PC-9 (cell line): ENCODE data around the gene AAK1. TPM values are rescaled to one million over a fixed set of nuclear protein-coding genes. Genes with fewer than 3 reads are reported as not detected.

Source experiments
- BruUV-seq: library from RNA; stranded (reverse); fragments of 400-500 nt; replicated peaks from 2 replicates; lab custom pipeline; 2021; lab: Mats Ljungman, UMichigan
- CTCF ChIA-PET: fragments of 300-600 bp; sonication (Branson Sonifier 250); formaldehyde crosslinking; loops from one replicate; lab custom pipeline; 2022; ENCODE audit warnings: antibody characterized with exemption; lab: Charles Lee
- POLR2A ChIA-PET: fragments of 300-600 bp; sonication (Branson Sonifier 250); formaldehyde crosslinking; loops from one replicate; lab custom pipeline; 2022; ENCODE audit warnings: antibody characterized with exemption; ENCODE audit not compliant: unreplicated experiment; lab: Charles Lee
- DNase-seq, 2 experiments: peaks; one replicate each; pipeline versions ENCODE4 v3.0.0 to v3.0.0-alpha.2; 2015 to 2022; ENCODE audit warnings: mixed read lengths in 1 of 2
- H2AFZ ChIP-seq: fragments of 200-600 bp; sonication (generic); 2 replicates; pipeline ENCODE4 v1.8.1; 2017; ENCODE audit warnings: antibody characterized with exemption
- H3F3A ChIP-seq: fragments of 200-600 bp; sonication (generic); 2 replicates; pipeline ENCODE4 v1.8.1; 2017; ENCODE audit warnings: antibody characterized with exemption, mild to moderate bottlenecking, low read depth; ENCODE audit not compliant: insufficient read depth
- H3K27ac ChIP-seq: fragments of 200-600 bp; sonication (generic); 2 replicates; pipeline ENCODE4 v1.6.1; 2016; ENCODE audit warnings: mixed run types
- H3K27me3 ChIP-seq: fragments of 200-600 bp; sonication (generic); 2 replicates; pipeline ENCODE4 v1.6.1; 2016; ENCODE audit warnings: low read depth, mixed run types; ENCODE audit not compliant: insufficient read depth
- H3K36me3 ChIP-seq: fragments of 200-600 bp; sonication (generic); 2 replicates; pipeline ENCODE4 v1.6.1; 2016; ENCODE audit warnings: low read depth, mixed run types
- H3K4me1 ChIP-seq: fragments of 200-600 bp; sonication (generic); replicated peaks from 2 replicates; pipeline ENCODE4 v1.6.1; 2016; ENCODE audit warnings: mixed run types; ENCODE audit not compliant: insufficient read depth
- H3K4me2 ChIP-seq: fragments of 200-600 bp; sonication (generic); 2 replicates; pipeline ENCODE4 v1.6.1; 2017; ENCODE audit warnings: mixed run types
- H3K4me3 ChIP-seq: fragments of 200-600 bp; sonication (generic); 2 replicates; pipeline ENCODE4 v1.6.1; 2016; ENCODE audit warnings: mixed run types
- H3K79me2 ChIP-seq: fragments of 200-600 bp; sonication (generic); 2 replicates; pipeline ENCODE4 v1.6.1; 2017; ENCODE audit warnings: low read depth, mixed run types
- H3K9me2 ChIP-seq: fragments of 200-600 bp; sonication (generic); 2 replicates; pipeline ENCODE4 v1.8.1; 2017; ENCODE audit warnings: mild to moderate bottlenecking; ENCODE audit not compliant: insufficient read depth
- H3K9me3 ChIP-seq: fragments of 200-600 bp; sonication (generic); 2 replicates; pipeline ENCODE4 v1.8.1; 2016; ENCODE audit warnings: low read depth; ENCODE audit not compliant: insufficient read depth
- H4K20me1 ChIP-seq: fragments of 200-600 bp; sonication (generic); 2 replicates; pipeline ENCODE4 v1.8.1; 2017; ENCODE audit not compliant: insufficient read depth
- CTCF ChIP-seq: fragments of 200-600 bp; sonication (generic); conservative IDR thresholded peaks from 2 replicates; pipeline ENCODE4 v1.6.1; 2017; ENCODE audit warnings: mixed run types, antibody characterized with exemption, mild to moderate bottlenecking, moderate library complexity
- EZH2 ChIP-seq: fragments of 200-600 bp; sonication (generic); IDR thresholded peaks from 2 replicates; pipeline ENCODE4 v1.8.0; 2017; ENCODE audit warnings: antibody characterized with exemption, low read depth
- intact Hi-C: fragments of 100-400 bp; cut with micrococcal nuclease; formaldehyde crosslinking; loops from one replicate; pipeline ENCODE4 v1.10.0; 2022; ENCODE audit not compliant: unreplicated experiment
- total RNA-seq: library from RNA; stranded (reverse); gene quantifications from 2 replicates; pipeline ENCODE4 v1.2.3, GENCODE V29; 2021

Gene AAK1
- total RNA-seq, 1 experiment from 2014 or later, result 66.6 TPM

DNA sequence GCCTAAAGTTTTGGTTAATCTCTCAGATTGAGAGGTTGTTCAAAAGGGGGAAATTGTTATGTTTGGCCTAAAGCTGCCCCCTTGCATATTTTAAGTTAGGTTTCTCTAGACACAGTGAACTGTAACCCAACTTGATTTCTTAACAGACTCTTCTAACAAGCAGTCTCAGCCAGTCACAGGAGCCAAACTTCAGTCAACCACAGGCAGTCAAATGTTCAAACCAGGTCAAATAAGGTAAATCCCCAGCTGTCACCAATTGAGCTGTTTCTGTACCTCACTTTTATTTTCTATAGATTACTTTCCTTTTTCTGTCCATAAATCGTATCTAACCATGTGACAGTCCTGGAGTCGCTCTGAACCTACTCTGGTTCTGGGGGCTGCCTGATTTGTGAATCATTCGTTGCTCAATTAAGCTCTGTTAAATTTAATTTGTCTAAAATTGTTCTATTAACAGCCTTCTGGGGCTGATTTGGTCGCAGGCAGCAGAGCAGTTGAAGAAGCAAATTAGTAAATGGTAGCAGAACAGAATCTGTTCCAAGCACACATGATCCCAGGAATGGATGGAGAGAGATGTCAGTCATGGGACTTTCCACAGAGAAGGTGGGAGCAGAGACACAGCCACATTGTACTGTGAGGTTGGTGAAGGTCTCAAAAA lies 189.9 kb downstream of the AAK1 start:
- BruUV-seq, result no TSS peak
- no peaks in the 10 kb centered on the region for H4K20me1 ChIP-seq
- no peaks in the 10 kb centered on the region for H3K4me1 ChIP-seq
- H3K4me2 ChIP-seq, result no peak overlapping the region
- H3K4me3 ChIP-seq, result no peak overlapping the region
- H3K27me3 ChIP-seq, result no peaks in the 10 kb centered on the region
- H3K79me2 ChIP-seq, result no peaks in the 10 kb centered on the region
- no peak overlapping the region for H3K27ac ChIP-seq
- ChIA-PET POLR2A (no interaction called here), CTCF (no interaction called here)
- DNase-seq, result no peak
- no peak overlapping the region for H2AFZ ChIP-seq
- H3K36me3 ChIP-seq, result no peaks in the 10 kb centered on the region
- no peak for TF ChIP-seq EZH2
- TF ChIP-seq CTCF, result no peak
- intact Hi-C loops, result no loop called here
- no peaks in the 10 kb centered on the region for H3F3A ChIP-seq
- H3K9me2 ChIP-seq, result no peaks in the 10 kb centered on the region
- H3K9me3 ChIP-seq, result no peaks in the 10 kb centered on the region

- CTCF ChIA-PET, result no interaction called here
- Histone ChIP-seq H3K36me3 (no peaks in the 10 kb centered on the region), H4K20me1 (no peaks in the 10 kb centered on the region), H3K27ac (no peak overlapping the region), H3K9me3 (no peaks in the 10 kb centered on the region), H3K4me2 (no peak overlapping the region), H3K27me3 (no peaks in the 10 kb centered on the region), H2AFZ (no peak overlapping the region), H3K4me3 (no peak overlapping the region), H3K79me2 (no peaks in the 10 kb centered on the region), H3K4me1 (no peaks in the 10 kb centered on the region), H3F3A (no peaks in the 10 kb centered on the region), H3K9me2 (no peaks in the 10 kb centered on the region)
- intact Hi-C loops, result no loop called here
- BruUV-seq, result no TSS peak
- POLR2A ChIA-PET, result no interaction called here
- no peak for DNase-seq
- no peak for TF ChIP-seq EZH2
- TF ChIP-seq CTCF, result no peak
These were observed 190.9 kb downstream of the AAK1 start for GRCh38 chr2:69452687-69453086.

DNA sequence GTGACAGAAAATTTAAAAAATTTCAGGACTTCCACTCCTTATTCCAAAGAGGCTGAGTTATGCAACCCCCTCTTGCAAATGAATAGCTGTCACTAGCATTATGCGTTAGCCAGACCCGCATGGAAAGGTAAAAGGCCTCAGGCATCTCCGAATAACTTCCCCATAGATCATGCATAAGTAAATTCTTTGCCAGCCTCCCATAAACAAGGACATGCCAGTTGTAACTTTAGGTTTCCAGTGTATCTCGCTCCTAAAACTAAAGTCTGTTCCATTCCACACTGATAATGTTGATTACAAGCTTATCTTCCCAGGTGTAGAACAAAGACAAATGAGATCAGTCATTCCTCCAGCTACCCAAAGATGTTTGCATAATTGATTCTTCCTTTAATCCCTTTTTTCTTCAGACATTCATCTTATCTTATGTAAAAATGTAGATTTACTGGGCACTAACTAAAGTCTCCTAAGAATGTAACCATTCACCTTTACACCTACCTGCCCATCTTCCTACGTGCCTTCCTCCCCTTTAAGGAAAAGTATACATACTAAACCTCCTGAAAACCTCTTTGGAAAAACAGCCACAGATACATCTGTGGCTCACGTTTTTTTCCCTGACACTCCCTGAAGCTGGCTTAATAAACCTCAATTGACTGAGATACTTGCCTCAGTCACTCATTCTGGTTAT lies 192.7 kb downstream of the AAK1 start:
- Histone ChIP-seq H3F3A (no peaks in the 10 kb centered on the region), H3K4me1 (no peaks in the 10 kb centered on the region), H3K9me2 (no peaks in the 10 kb centered on the region), H3K27me3 (no peaks in the 10 kb centered on the region), H3K79me2 (no peaks in the 10 kb centered on the region), H3K9me3 (no peaks in the 10 kb centered on the region), H2AFZ (no peak overlapping the region), H3K27ac (no peak overlapping the region), H3K4me2 (no peak overlapping the region), H3K36me3 (no peaks in the 10 kb centered on the region), H3K4me3 (no peak overlapping the region), H4K20me1 (no peaks in the 10 kb centered on the region)
- no TSS peak for BruUV-seq
- no peak for DNase-seq
- CTCF ChIA-PET, result interaction anchor here (0.6 kb wide), 1 partner anchor 275 kb away, joined by 7 read pairs; no protein-coding TSS in a partner anchor
- no peak for TF ChIP-seq EZH2
- no peak for TF ChIP-seq CTCF
- POLR2A ChIA-PET, result no interaction called here
- intact Hi-C loops, result no loop called here
